GM20431 (cell line): Measurements from ENCODE around the gene DCUN1D2.

Experiments
- in situ Hi-C: fragments of 300-500 bp; cut with MseI, MboI; formaldehyde crosslinking; loops from one replicate; pipeline ENCODE4 v1.15.0; 2020; ENCODE audit warnings: low sequenced_read_pairs; ENCODE audit not compliant: unreplicated experiment

DCUN1D2 gene

GRCh38 chr13:113428871-113429607 is 61.5 kb downstream of the DCUN1D2 start:
- in situ Hi-C loops: no loop called here

GRCh38 chr13:113428469-113428865 is 62.0 kb downstream of the DCUN1D2 start:
- in situ Hi-C loops: no loop called here

- in situ Hi-C loops: no loop called here
These were observed 62.7 kb downstream of the DCUN1D2 start for GRCh38 chr13:113427562-113428468.

GRCh38 chr13:113426591-113426986 is 63.9 kb downstream of the DCUN1D2 start:
- in situ Hi-C loops: no loop called here

GRCh38 chr13:113425941-113426590 is 64.4 kb downstream of the DCUN1D2 start:
- in situ Hi-C loops: no loop called here

- in situ Hi-C loops: no loop called here
These were observed 66.9 kb downstream of the DCUN1D2 start for GRCh38 chr13:113423520-113424163.

GRCh38 chr13:113422807-113423519 is 67.5 kb downstream of the DCUN1D2 start:
- in situ Hi-C loops: no loop called here

- in situ Hi-C loops: no loop called here
These were observed 68.7 kb downstream of the DCUN1D2 start for GRCh38 chr13:113421673-113422270.

GRCh38 chr13:113420833-113421600 is 69.5 kb downstream of the DCUN1D2 start:
- in situ Hi-C loops: no loop called here

- in situ Hi-C loops: no loop called here
These were observed 70.3 kb downstream of the DCUN1D2 start for GRCh38 chr13:113420232-113420631.

GRCh38 chr13:113419531-113420193 is 70.8 kb downstream of the DCUN1D2 start:
- in situ Hi-C loops: no loop called here

- in situ Hi-C loops: no loop called here
These were observed 71.8 kb downstream of the DCUN1D2 start for GRCh38 chr13:113418722-113419049.

GRCh38 chr13:113417836-113418721 is 72.4 kb downstream of the DCUN1D2 start:
- in situ Hi-C loops: no loop called here

GRCh38 chr13:113417008-113417751 is 73.3 kb downstream of the DCUN1D2 start:
- in situ Hi-C loops: no loop called here

GRCh38 chr13:113415825-113416224 is 74.7 kb downstream of the DCUN1D2 start:
- in situ Hi-C loops: no loop called here

- in situ Hi-C loops: no loop called here
These were observed 75.5 kb downstream of the DCUN1D2 start for GRCh38 chr13:113415032-113415431.

GRCh38 chr13:113414335-113414734 is 76.2 kb downstream of the DCUN1D2 start:
- in situ Hi-C loops: no loop called here
